Upper lobe of left lung (tissue), 4 donors: Measurements from ENCODE around the gene USP1.

ENCODE experiments used
- CTCF ChIP-seq, 6 experiments: fragments of 450-650 bp in 4 of 6; fragments of 200-600 bp in 2 of 6; sonication (generic) in 2 of 6; IDR thresholded peaks; one replicate each; pipeline ENCODE4 v1.5.1; 2016 to 2019; ENCODE audit warnings: antibody characterized with exemption in 6 of 6
- EP300 ChIP-seq, 4 donors: sonication (generic); formaldehyde crosslinking; IDR thresholded peaks; one replicate each; pipeline ENCODE4 v1.5.1; 2017; ENCODE audit warnings: antibody characterized with exemption in 4 of 4, control low read depth in 2 of 4
- POLR2A ChIP-seq, 4 donors: fragments of 450-650 bp; IDR thresholded peaks; one replicate each; pipeline ENCODE4 v1.5.1; 2016 to 2017; ENCODE audit warnings: antibody characterized with exemption in 4 of 4, mild to moderate bottlenecking in 2 of 4
- POLR2AphosphoS5 ChIP-seq, 2 donors: sonication (generic); formaldehyde crosslinking; IDR thresholded peaks; one replicate each; pipeline ENCODE4 v1.5.1; 2017; ENCODE audit warnings: antibody characterized with exemption in 2 of 2

- TF ChIP-seq CTCF (IDR thresholded peaks at IDR 0.05) (no peak), POLR2AphosphoS5 (IDR thresholded peaks at IDR 0.05) (no peak), EP300 (IDR thresholded peaks at IDR 0.05) (no peak), POLR2A (IDR thresholded peaks at IDR 0.05) (no peak)
These were observed 47.3 kb upstream of the USP1 start for GRCh38 chr1:62389531-62389930.
